ENCODE measurements around the gene ALPG. TPM values are rescaled to one million over a fixed set of nuclear protein-coding genes. Genes with fewer than 3 reads are reported as not detected.
"Not testable (repeated sequence)": the region's sequence is repeated elsewhere in the genome, so short reads cannot be mapped to it uniquely, and the experiment has no call there.

The ALPG gene
- polyA plus RNA-seq, 12 donors: not detected

GRCh38 chr2:232440220-232441018 lies 33.8 kb downstream of the ALPG start:
- DNase-seq: peak; percentile 78

GRCh38 chr2:232441147-232441651 lies 34.6 kb downstream of the ALPG start:
- no peak for DNase-seq

- not testable (repeated sequence) for DNase-seq
Measured at GRCh38 chr2:232441922-232442321, 35.3 kb downstream of the ALPG start.

- DNase-seq: not testable (repeated sequence)
Measured at GRCh38 chr2:232442431-232442830, 35.8 kb downstream of the ALPG start.

GRCh38 chr2:232443047-232443446 lies 36.4 kb downstream of the ALPG start:
- not testable (repeated sequence) for DNase-seq

GRCh38 chr2:232443669-232444408 lies 37.2 kb downstream of the ALPG start:
- not testable (repeated sequence) for DNase-seq

GRCh38 chr2:232444409-232445148 lies 37.9 kb downstream of the ALPG start:
- DNase-seq: no peak

DNA sequence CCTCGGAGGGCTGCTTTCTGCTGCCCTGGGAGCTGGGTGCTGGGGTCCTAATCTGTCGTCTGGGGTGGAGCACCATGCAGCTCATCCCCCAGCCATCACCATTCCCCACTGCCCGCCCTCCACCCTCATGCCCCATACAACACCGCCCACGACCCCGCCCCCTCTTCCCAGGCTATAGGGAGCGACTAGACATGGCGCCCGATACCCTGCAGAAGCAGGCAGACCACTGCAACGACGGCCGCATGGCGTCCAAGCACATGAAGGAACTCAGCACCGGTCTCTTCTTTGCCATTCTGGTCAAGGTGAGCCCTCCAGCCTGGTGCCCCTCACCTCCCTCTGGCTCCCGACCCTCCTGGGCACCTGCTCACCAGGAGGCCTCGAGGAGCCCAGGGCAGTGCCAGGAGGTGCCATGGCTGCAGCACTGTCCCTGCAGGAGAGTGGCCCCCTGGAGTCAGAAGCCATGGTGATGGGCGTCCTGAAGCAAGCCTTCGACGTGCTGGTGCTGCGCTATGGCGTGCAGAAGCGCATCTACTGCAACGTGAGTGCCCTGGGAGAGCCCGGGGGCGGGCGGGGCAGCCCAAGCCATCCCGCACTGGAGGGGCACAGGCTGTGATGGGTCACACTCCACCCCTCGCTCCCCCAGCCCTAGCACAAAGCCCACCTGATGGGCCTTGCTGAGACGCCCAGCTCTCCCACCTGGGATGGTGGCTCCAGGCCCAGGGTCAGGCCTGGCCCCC lies 38.7 kb downstream of the ALPG start:
- DNase-seq: not testable (repeated sequence)

DNA sequence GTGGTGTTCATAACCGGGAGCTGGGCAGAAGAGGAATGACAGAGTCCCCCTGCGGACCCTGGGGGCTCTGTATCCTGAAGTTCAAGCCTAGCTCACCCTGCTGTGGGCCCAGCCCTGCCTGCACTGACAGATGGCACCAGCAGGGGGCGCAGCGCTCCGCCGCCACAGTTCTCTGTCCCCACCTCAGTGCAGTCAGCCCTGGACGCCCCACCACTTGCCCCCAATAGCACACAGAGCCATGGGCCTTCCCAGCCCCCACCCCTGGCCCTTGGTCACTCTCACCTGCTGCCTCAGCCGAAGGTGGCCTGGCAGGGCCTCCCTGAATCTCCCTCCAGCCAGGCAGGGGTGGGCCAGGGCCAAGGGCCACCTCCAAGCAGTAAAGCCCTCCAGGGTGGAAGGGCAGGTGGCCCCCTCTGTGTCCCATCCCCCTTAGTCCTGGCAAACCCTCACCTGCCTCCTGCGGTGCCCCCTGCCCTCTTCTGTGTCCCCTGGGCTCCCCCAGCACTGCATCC lies 39.7 kb downstream of the ALPG start:
- not testable (repeated sequence) for DNase-seq

GRCh38 chr2:232447091-232447620 lies 40.5 kb downstream of the ALPG start:
- no peak for DNase-seq

GRCh38 chr2:232447638-232448303 lies 41.1 kb downstream of the ALPG start:
- no peak for DNase-seq

DNA sequence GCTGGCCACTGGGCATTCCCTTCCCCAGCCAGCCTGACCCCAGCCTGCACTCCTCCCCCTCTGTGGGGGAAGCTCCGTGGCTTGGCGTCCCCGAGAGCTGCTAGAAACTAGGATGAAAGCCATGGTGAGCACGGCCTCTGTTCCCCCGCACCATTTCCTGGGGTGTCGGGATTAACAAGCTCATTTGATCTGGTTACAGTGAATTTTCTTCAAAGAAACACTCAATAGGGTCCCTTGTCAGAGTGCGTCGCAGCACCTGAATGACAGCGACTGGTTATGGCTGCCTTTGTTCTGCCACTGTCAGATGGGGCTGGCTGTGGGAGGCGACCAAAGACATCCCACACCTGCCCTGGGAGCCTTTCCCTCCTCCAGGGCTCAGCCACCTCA lies 41.7 kb downstream of the ALPG start:
- DNase-seq: no peak

DNA sequence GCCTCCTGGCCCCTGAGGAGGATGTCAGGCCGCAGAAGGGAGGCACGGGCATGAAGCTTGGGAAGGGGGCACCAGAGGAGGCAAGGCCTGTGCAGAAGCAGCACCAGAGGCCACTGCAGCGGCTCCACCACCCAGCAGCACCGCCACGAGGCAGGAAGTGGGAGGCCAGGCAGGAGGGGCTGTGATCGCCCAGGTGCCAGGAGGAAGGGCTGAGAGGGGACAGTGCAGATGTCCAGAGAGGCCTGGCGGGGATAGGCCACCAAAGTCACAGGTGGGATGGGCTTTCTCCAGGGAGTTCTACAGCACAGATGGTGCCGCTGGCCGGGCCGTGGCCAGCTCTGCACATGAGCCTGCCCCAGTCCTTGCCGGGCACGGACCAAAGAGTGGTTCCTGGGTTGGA lies 43.3 kb downstream of the ALPG start:
- no peak for DNase-seq

GRCh38 chr2:232451645-232452044 lies 45.0 kb downstream of the ALPG start:
- DNase-seq: not testable (repeated sequence)

DNA sequence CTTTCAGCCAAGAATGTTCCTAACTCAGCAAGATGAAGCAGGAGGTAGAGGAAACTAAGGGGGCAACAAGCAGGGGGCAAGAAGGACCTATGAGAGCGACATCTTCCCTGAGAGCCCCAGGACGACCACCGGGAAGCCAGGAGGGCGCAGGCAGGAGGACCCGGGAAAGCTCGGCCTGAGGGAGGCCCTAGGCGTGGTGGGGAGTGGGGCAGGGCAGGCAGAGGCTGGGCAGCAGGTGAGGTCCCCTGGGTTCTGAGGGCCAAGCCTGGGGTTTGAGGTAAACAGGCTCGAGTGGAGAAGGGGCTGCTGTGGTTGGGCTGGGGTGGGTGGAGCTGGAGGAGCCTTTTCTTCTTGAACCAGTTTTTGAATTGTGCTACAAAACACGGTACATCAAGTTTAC lies 48.0 kb downstream of the ALPG start:
- DNase-seq: no peak

DNA sequence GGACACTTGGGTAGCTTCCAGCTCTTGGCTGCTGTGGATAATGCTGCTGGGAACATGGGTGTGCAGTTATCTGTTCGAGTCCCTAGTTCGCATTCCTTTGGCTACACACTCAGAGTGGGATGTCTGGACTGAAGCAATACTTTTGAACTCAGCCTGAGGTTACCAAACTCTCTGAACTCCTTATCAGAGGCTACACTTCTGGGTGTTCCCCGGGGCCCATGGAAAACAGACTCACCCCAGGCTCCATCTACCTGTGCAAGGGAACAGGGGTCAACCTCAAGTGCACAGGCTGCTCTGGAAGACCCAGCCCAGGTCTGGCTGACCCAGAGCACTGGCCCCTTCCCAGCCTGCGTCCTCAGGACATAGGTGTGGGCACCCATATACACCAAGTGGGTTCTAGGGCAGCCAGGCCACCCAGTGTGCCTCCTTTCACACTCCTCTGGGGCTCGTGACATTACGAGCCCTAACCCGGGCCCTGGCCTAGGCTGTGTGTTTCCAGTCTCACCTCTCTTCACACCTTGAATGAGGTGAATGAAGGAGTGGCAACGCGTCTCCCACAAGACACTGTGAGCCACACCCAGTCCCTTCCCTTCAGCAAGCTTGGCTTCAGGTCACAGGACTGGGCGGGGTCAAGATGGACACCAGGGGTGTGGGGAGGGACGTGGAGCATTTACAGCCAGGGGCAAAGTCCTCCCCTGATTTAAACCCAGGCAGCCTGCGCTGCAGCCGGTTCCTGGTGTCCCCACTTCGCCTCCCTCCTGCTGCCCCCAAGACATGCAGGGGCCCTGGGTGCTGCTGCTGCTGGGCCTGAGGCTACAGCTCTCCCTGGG lies 49.0 kb downstream of the ALPG start, which contains the start of gene ALPI:
TSS of gene ALPI (plus strand) at position 728 of the 830 bp plus-strand sequence. CDS start at position 775, 47 bp downstream.
- no peak for DNase-seq

DNA sequence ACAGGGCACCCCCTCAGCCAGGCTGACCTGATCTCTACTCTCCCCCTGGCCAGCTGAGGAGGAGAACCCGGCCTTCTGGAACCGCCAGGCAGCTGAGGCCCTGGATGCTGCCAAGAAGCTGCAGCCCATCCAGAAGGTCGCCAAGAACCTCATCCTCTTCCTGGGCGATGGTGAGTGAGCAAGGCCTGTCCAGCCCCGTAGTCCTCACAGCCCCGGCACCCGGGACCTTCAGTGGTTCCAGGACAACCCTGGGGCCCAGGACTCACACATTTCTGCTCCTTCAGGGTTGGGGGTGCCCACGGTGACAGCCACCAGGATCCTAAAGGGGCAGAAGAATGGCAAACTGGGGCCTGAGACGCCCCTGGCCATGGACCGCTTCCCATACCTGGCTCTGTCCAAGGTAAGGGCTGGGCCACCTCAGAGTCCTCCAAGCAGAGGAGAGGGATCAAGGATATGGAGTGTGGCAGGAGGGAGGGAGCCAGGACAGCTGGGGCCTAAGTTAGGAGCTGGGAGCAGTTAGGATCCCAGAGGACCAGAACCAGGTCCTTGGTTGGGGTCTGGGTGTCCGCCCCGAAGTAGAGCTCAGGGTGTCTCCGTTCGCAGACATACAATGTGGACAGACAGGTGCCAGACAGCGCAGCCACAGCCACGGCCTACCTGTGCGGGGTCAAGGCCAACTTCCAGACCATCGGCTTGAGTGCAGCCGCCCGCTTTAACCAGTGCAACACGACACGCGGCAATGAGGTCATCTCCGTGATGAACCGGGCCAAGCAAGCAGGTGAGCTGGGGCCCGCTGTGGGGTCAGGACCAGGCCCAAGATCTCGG lies 49.9 kb downstream of the ALPG start:
- DNase-seq: no peak
